Stomach (tissue), 4 donors: ENCODE data around the gene ARL14EP.

Experiments
- CTCF ChIP-seq, 7 experiments: fragments of 450-650 bp in 4 of 7; fragments of 200-600 bp in 3 of 7; sonication (generic) in 3 of 7; IDR thresholded peaks; one replicate each; pipeline ENCODE4 v1.5.1; 2016 to 2019; ENCODE audit warnings: antibody characterized with exemption in 7 of 7, control low read depth in 2 of 7, mild to moderate bottlenecking in 1 of 7
- EP300 ChIP-seq: sonication (generic); formaldehyde crosslinking; IDR thresholded peaks from one replicate; pipeline ENCODE4 v1.6.1; 2017; ENCODE audit warnings: antibody characterized with exemption
- POLR2A ChIP-seq, 4 donors: fragments of 450-650 bp; IDR thresholded peaks; one replicate each; pipeline ENCODE4 v1.6.1; 2016; ENCODE audit warnings: antibody characterized with exemption in 4 of 4, control low read depth in 2 of 4, mild to moderate bottlenecking in 1 of 4, moderate library complexity in 1 of 4
- POLR2AphosphoS5 ChIP-seq, 3 donors: sonication (generic); formaldehyde crosslinking; IDR thresholded peaks; one replicate each; pipeline ENCODE4 v1.6.1; 2016; ENCODE audit warnings: antibody characterized with exemption in 3 of 3

DNA sequence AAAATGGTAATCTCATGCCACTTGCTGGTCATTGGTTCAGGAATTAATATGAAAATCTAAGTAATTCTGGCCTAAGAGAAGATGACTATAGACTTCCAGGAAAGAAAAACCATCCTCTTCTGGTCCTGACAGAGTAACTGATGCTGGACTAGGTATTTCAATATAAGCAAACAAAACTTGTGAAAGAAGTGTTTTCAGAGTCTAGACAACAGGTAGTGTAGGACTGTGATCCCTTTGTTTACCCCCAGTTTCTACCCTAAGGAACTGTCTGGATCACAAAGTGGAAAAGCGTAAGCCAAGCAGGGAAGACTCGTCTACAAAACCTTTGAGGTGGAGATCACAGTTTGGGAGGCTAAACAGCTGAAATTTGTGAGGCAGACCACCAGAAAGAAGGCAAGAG, 30.4 kb upstream of the ARL14EP start:
- TF ChIP-seq CTCF (IDR thresholded peaks at IDR 0.05) (no peak), EP300 (no peak), POLR2AphosphoS5 (IDR thresholded peaks at IDR 0.05) (no peak), POLR2A (IDR thresholded peaks at IDR 0.05) (no peak)
